Fibroblast of skin of back (primary cell): ENCODE measurements around the gene FRA10AC1.

Source experiments
- DNase-seq: peaks from one replicate; pipeline ENCODE4 v3.0.0-alpha.2; 2013

Gene FRA10AC1

DNA sequence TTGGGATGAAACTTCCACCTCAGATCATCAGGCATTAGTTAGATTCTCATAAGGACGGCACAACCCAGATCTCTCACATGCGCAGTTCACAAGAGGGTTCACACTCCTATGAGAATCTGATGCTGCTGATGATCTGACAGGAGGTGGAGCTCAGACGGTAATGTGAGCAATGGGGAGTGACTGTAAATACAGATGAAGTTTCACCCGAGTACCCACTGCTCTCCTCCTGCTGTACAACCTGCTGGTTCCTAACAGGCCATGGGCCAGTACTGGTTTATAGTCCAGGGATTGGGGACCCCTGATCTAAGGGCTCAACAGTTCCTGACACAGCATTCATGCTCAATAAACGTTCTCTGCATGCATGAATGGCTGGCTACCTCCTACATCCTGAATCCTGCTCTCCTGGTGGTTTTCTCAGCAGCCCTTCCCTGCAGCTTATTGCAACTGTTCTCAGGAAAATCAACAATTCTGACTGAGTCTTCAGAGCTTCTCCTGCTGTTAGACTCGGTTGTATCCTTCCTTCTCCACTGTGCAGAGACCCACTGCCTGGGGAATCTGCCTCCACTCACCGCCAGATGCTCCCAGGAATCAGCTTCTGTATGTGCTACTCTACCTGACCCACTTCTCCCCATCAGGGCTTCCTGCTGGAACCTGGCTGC is 72.6 kb downstream of the FRA10AC1 start:
- DNase-seq: no peak

GRCh38 chr10:93628858-93629257 is 73.5 kb downstream of the FRA10AC1 start:
- no peak for DNase-seq

DNA sequence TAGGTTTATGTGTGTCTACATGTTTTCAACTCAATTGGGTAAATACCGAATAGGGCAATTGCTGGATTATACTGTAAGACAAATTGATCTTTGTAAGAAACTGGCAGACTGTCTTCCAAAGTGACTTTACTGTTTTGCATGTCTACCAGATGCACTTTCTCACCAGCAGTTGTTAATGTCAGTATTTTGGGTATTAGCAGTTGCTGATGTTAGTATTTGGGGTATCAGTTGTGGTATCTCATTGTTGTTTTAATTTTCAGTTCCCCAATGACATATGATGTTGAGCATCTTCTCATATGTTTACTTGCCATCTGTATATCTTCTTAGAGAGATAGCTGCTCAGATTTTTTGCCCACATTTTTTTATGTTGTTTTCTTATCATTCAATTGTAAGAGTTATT is 79.5 kb downstream of the FRA10AC1 start:
- no peak for DNase-seq

DNA sequence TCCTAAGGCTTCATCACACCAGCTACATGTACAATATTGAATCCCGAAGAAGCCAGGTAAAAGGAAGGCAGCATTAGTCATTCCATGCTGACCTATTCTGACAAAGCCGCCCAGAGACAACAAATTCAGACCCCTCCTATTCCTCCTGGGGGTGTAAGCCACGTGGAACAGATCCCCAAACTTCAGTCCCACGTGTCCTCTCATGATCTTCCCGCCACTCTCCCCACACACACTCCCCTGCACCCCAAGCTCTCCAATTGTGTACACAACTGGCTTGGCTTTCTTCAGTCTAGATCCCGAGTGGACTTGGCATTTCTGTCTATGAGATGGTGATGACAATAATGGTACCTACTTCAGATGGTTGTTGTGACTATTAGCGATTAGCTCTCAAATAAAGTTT is 81.5 kb downstream of the FRA10AC1 start:
- DNase-seq: no peak
